Right cardiac atrium (tissue), 5 donors: ENCODE measurements around the gene EVA1A. TPM values are rescaled to one million over a fixed set of nuclear protein-coding genes. Genes with fewer than 3 reads are reported as not detected.

Experiments used
- ATAC-seq, 2 donors: fragments of 200-7000 bp; cut with Tn5 transposase; one replicate each; pipeline versions ENCODE4 v1.8.0 to v1.9.1; 2020; ENCODE audit warnings: moderate library complexity in 2 of 2, mild to moderate bottlenecking in 1 of 2
- DNase-seq, 3 donors: peaks; one replicate each; pipeline ENCODE4 v3.0.0-alpha.2; 2020
- H3K27ac ChIP-seq: one replicate; pipeline ENCODE4 v1.5.1; 2013; ENCODE audit warnings: mild to moderate bottlenecking, low read length, control low read depth, moderate library complexity
- H3K27me3 ChIP-seq: one replicate; pipeline ENCODE4 v1.6.1; 2013; ENCODE audit not compliant: control insufficient read depth, insufficient read depth
- H3K4me1 ChIP-seq: one replicate; pipeline ENCODE4 v1.6.1; 2013; ENCODE audit warnings: low read length; ENCODE audit not compliant: control insufficient read depth, insufficient read depth
- H3K4me3 ChIP-seq: one replicate; pipeline ENCODE4 v1.5.1; 2013; ENCODE audit warnings: low read length, control low read depth
- H3K9me3 ChIP-seq: one replicate; pipeline ENCODE4 v1.6.1; 2013; ENCODE audit warnings: low read length; ENCODE audit not compliant: control insufficient read depth
- WGBS: extraction: QIAGEN DNeasy Blood & Tissue Kit; methylation state at CpG from one replicate; pipeline ENCODE4 v1.1.7; 2013; 5-methylcytosine and 5-hydroxymethylcytosine counted together
- intact Hi-C, 4 donors: fragments of 100-400 bp; cut with DNase I; formaldehyde crosslinking; loops; one replicate each; pipeline versions ENCODE4 v1.11.0 to v1.14.0; 2022 to 2023
- long read RNA-seq, 4 donors: library from polyadenylated mRNA; unstranded; transcript quantifications; one replicate each; pipeline ENCODE4 v2.0.0, GENCODE V29; 2020 to 2021
- polyA plus RNA-seq: library from polyadenylated mRNA; stranded (reverse); fragments of 200-250 nt; gene quantifications from one replicate; pipeline ENCODE4 v1.2.3, GENCODE V29; 2013
- total RNA-seq, 4 donors: library from RNA; stranded (reverse); fragmentation: NEBNext Ultra II Directional; extraction: Animal tissue kit (Norgen Biotek cat#: 25700); gene quantifications; one replicate each; pipeline ENCODE4 v1.2.1, GENCODE V29; 2021
- donor health status: healthy with polysubstance abuse.
- donor health status: DM: no; HTN: yes; CAD: no.
- donor health status: DM: no; HTN: no; CAD: no.
- donor health status: DM: no; HTN: yes; CAD: no; lungs with severe emphysema.
- donor health status: DM: yes; HTN: yes; CAD: no.

Gene EVA1A
- total RNA-seq = under 1 TPM in 2 of 4 donors, not detected in 2; 0.24 to 0.26 TPM
- polyA plus RNA-seq = 0.66 TPM
- long read RNA-seq, donor 1, partial matches to known transcripts = 0 of 1 reads
- long read RNA-seq, donor 1, other reads (novel, unspliced or antisense) = 0 of 1 reads
- long read RNA-seq, donor 2 = 0 reads
- long read RNA-seq, donor 3 = 0 reads
- long read RNA-seq, donor 4 = 0 reads

GRCh38 chr2:75560768-75561565 lies at the start of gene EVA1A:
TSS of gene EVA1A (minus strand) at chr2:75560939. CDS start at chr2:75518140, 42,799 bp downstream.
- H3K9me3 ChIP-seq = no peaks in the 10 kb centered on the region
- H3K27me3 ChIP-seq = no peaks in the 10 kb centered on the region
- 2% methylated on average over 46 of the region's 46 CpGs for WGBS
- DNase-seq (peak in 2 of 3 donors; percentile 46 to 57), ATAC-seq (peak; percentile 47 to 56)
- H3K27ac ChIP-seq = no peak within 1 kb of the TSS
- intact Hi-C loops = no loop called here
- H3K4me1 ChIP-seq = no peaks in the 10 kb centered on the region
- H3K4me3 ChIP-seq = peak within 1 kb of the TSS; percentile 60

GRCh38 chr2:75609937-75610508 lies 49.3 kb upstream of the EVA1A start:
- Histone ChIP-seq H3K27me3 (no peaks in the 10 kb centered on the region), H3K9me3 (no peaks in the 10 kb centered on the region), H3K4me3 (no peak overlapping the region), H3K27ac (no peak overlapping the region), H3K4me1 (no peaks in the 10 kb centered on the region)
- DNase-seq (no peak), ATAC-seq (no peak)
- WGBS = 73% methylated on average over 7 of the region's 7 CpGs
- intact Hi-C loops = loop anchor here in 3 of 4 donors (5.0 to 10.0 kb wide), 5 partner anchors 135 to 695 kb away; no protein-coding TSS in a partner anchor

DNA sequence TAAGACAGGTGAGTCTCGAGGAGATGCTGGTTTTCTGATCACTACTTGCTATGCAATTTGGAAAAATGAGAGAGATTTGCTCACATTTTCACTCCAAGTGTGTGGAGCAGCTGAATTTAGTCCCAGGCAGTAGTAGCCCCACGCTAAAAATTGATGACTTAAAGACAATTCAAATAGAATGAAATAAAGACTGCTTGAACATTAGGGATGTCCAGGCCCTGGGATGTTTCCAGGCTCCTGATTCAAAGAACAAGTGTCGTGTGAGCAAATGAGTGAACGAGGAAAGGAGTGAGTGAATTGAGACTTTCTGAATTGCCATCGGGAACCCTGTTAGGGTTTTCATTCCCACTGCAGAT lies 48.6 kb upstream of the EVA1A start:
- DNase-seq (no peak), ATAC-seq (no peak)
- Histone ChIP-seq H3K9me3 (no peaks in the 10 kb centered on the region), H3K4me1 (no peaks in the 10 kb centered on the region), H3K27ac (no peak overlapping the region), H3K27me3 (no peaks in the 10 kb centered on the region), H3K4me3 (no peak overlapping the region)
- intact Hi-C loops = loop anchor here in 3 of 4 donors (5.0 to 10.0 kb wide), 4 partner anchors 135 to 695 kb away; no protein-coding TSS in a partner anchor
- WGBS = 42% methylated on average over 5 of the region's 5 CpGs

DNA sequence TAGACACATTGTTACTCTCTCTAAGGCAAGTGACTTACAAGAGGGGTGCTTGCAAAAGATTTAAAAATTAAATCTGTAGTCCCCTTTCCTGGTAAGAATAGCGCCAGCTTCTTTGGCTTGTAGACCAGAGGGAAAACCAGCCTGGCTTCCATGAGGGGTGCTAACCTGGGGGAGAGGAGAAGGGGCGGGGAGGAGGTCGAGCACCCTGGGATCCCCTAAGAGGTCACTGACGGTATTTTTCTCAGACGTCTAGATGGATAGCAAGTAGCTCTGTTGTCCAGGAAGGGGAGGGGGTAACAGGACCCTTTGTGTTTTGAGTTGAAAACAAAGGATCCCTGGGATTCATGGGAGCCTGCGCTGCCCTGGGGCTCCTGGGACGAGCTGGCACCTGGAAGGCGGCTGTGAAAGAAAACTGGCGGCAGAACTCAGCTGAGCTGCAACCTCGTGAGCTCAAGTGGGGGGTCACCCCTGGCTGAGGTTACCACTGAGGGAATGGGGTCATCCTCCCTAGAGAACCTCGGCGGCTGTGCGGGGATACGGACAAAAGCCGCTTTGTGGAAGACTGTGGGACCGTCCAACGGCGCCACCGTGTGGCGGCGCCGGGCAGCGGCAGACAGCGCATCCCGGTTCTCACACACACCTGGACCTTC lies 48.1 kb upstream of the EVA1A start:
- H3K9me3 ChIP-seq = no peaks in the 10 kb centered on the region
- H3K27ac ChIP-seq = no peak overlapping the region
- intact Hi-C loops = loop anchor here in 3 of 4 donors (5.0 to 10.0 kb wide), 4 partner anchors 134 to 694 kb away; no protein-coding TSS in a partner anchor
- 10% methylated on average over 25 of the region's 25 CpGs for WGBS
- ATAC-seq = peak; percentile 76 to 81
- DNase-seq = peak; percentile 46 to 76 (median 75)
- H3K27me3 ChIP-seq = no peaks in the 10 kb centered on the region
- no peaks in the 10 kb centered on the region for H3K4me1 ChIP-seq
- no peak overlapping the region for H3K4me3 ChIP-seq

DNA sequence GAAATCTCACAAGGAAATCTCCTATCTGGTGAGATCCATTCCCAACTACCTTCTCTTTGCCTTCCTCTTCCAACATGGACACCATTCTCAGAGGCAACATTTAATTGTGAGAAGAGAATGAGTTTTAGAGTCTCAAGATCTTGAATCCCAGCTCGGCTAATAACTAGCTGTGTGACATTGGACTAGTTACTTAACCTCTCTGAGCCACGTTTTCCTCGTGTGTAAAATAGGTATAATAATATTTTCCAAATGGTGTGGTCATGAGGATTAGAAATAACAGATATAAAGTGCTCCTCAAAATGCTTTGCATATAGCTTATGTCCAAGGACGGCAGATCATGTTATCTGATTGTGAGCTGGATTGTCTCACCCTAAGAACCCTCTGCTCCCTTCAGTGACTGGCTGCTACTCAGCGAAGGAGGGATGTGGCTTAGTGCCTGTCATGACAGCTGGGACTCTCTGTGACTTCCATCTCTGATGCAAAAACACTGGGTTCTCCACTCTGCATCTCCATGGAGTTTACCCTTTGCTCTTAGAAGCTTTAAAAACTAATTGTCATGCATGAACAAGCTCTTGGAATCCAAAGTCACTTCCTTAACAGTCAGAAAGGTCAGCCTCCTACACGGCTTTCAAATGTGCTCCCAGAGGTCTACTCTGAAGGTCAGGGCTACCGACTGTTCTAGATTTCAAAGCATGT lies 47.4 kb upstream of the EVA1A start:
- no peak overlapping the region for H3K4me3 ChIP-seq
- intact Hi-C loops = loop anchor here in 3 of 4 donors (5.0 to 10.0 kb wide), 4 partner anchors 133 to 693 kb away; no protein-coding TSS in a partner anchor
- no peaks in the 10 kb centered on the region for H3K4me1 ChIP-seq
- 64% methylated on average over 7 of the region's 7 CpGs for WGBS
- H3K9me3 ChIP-seq = no peaks in the 10 kb centered on the region
- ATAC-seq = peak in 1 of 2 donors; percentile 45
- no peaks in the 10 kb centered on the region for H3K27me3 ChIP-seq
- no peak overlapping the region for H3K27ac ChIP-seq
- no peak for DNase-seq

GRCh38 chr2:75607400-75607798 lies 46.7 kb upstream of the EVA1A start:
- H3K27me3 ChIP-seq = no peaks in the 10 kb centered on the region
- 89% methylated on average over 3 of the region's 3 CpGs for WGBS
- no peak overlapping the region for H3K27ac ChIP-seq
- no peak for ATAC-seq
- no peak overlapping the region for H3K4me3 ChIP-seq
- no peaks in the 10 kb centered on the region for H3K4me1 ChIP-seq
- no peaks in the 10 kb centered on the region for H3K9me3 ChIP-seq
- intact Hi-C loops = loop anchor here in 3 of 4 donors (5.0 to 10.0 kb wide), 4 partner anchors 133 to 693 kb away; no protein-coding TSS in a partner anchor
- DNase-seq = no peak

GRCh38 chr2:75606761-75607399 lies 46.1 kb upstream of the EVA1A start:
- intact Hi-C loops = loop anchor here in 3 of 4 donors (5.0 to 10.0 kb wide), 4 partner anchors 132 to 692 kb away; no protein-coding TSS in a partner anchor
- H3K4me1 ChIP-seq = no peaks in the 10 kb centered on the region
- H3K4me3 ChIP-seq = no peak overlapping the region
- no peak for ATAC-seq
- no peaks in the 10 kb centered on the region for H3K9me3 ChIP-seq
- no peak overlapping the region for H3K27ac ChIP-seq
- WGBS = 84% methylated on average over 8 of the region's 8 CpGs
- H3K27me3 ChIP-seq = no peaks in the 10 kb centered on the region
- DNase-seq = no peak

DNA sequence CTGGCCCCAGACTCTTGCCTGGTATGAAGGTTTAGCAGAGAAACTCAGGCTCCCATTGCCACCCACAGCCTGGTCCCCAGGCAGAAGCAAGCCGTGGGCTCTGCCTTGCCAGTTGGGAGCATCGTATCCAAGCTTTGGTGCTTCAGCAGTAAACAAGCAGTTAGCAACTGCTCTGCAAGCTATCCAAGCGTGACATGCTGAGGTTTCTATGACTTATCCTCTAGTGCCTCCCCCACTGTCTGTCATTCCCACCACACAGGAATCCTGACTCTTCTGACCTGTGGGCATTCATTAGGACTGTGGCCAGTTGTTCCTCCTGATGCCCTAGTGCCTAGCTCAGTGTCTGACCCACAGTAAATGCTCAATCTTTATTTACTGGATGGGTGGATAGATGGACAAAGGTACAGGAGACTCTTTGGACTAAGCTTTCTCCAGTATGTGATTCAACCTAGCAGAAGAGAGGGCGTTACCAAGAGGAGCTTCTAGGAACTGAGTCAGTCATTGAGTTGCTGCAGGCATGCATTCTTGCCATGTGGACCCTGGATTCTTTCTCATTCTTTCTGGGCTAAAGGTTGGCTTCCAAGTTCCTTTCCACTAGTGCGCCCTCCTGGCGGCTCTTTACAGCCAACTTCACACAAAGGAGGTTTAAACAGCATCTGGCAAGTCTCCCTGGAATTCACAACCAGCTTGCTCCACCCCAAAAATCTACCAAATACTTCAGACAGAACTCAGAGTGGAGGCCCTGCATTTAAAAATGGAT lies 45.2 kb upstream of the EVA1A start:
- DNase-seq = no peak
- H3K27me3 ChIP-seq = no peaks in the 10 kb centered on the region
- H3K4me1 ChIP-seq = no peaks in the 10 kb centered on the region
- no peaks in the 10 kb centered on the region for H3K9me3 ChIP-seq
- H3K27ac ChIP-seq = no peak overlapping the region
- 65% methylated on average over 6 of the region's 6 CpGs for WGBS
- no peak for ATAC-seq
- no peak overlapping the region for H3K4me3 ChIP-seq
- intact Hi-C loops = loop anchor here in 3 of 4 donors (5.0 to 10.0 kb wide), 4 partner anchors 131 to 691 kb away; no protein-coding TSS in a partner anchor

GRCh38 chr2:75604484-75604883 lies 43.7 kb upstream of the EVA1A start:
- no peak overlapping the region for H3K27ac ChIP-seq
- WGBS = 64% methylated on average over 4 of the region's 4 CpGs
- no peak overlapping the region for H3K4me3 ChIP-seq
- H3K4me1 ChIP-seq = no peaks in the 10 kb centered on the region
- intact Hi-C loops = loop anchor here in 2 of 4 donors (10.0 kb wide), 3 partner anchors 130 to 690 kb away; no protein-coding TSS in a partner anchor
- ATAC-seq = no peak
- H3K9me3 ChIP-seq = no peaks in the 10 kb centered on the region
- no peaks in the 10 kb centered on the region for H3K27me3 ChIP-seq
- no peak for DNase-seq
